Esophagus squamous epithelium (tissue), 5 donors: ENCODE measurements around the gene ADAMTS13. TPM values are rescaled to one million over a fixed set of nuclear protein-coding genes. Genes with fewer than 3 reads are reported as not detected.

Experiments
- DNase-seq: peaks from one replicate; lab custom pipeline; 2025; lab: John Stamatoyannopoulos, UW
- H3K27ac ChIP-seq, 4 donors: fragments of 200-600 bp; sonication (generic); one replicate each; pipeline ENCODE4 v1.5.1; 2016 to 2019; ENCODE audit warnings: mild to moderate bottlenecking in 1 of 4
- H3K27me3 ChIP-seq, 4 donors: fragments of 200-600 bp; sonication (generic); 1 replicate in 3 of 4; 2 replicates in 1 of 4; pipeline versions ENCODE4 v1.5.1 to v1.6.0; 2017 to 2021; ENCODE audit warnings: antibody characterized with exemption in 1 of 4
- H3K36me3 ChIP-seq, 3 donors: fragments of 200-600 bp; sonication (generic); one replicate each; pipeline ENCODE4 v1.5.1; 2016 to 2019
- H3K4me1 ChIP-seq, 3 donors: fragments of 200-600 bp; sonication (generic); one replicate each; pipeline ENCODE4 v1.5.1; 2017 to 2019
- H3K4me3 ChIP-seq, 4 donors: fragments of 200-600 bp; sonication (generic); 1 replicate in 3 of 4; 2 replicates in 1 of 4; pipeline ENCODE4 v1.5.1; 2016 to 2019; ENCODE audit warnings: mild to moderate bottlenecking in 2 of 4, moderate library complexity in 1 of 4
- H3K9me3 ChIP-seq, 3 donors: fragments of 200-600 bp; sonication (generic); one replicate each; pipeline ENCODE4 v1.5.1; 2016 to 2019
- POLR2A ChIP-seq, 4 donors: fragments of 450-650 bp; IDR thresholded peaks; one replicate each; pipeline ENCODE4 v1.6.1; 2017; ENCODE audit warnings: antibody characterized with exemption in 4 of 4, mild to moderate bottlenecking in 4 of 4, moderate library complexity in 3 of 4
- whole genome bisulfite sequencing, 2 donors: methylation state at CpG; one replicate each; pipeline ENCODE4 v1.1.5; 2018; 5-methylcytosine and 5-hydroxymethylcytosine counted together
- intact Hi-C: fragments of 100-400 bp; cut with DNase I; formaldehyde crosslinking; loops from one replicate; pipeline ENCODE4 v1.15.0; 2022
- total RNA-seq, 4 donors: library from RNA; depleted of rRNA; stranded (reverse); fragments of >200 nt; gene quantifications; one replicate each; pipeline ENCODE4 v1.1.0, GENCODE V29; 2016
- TF ChIP-seq, protein P1 (sequence below), 6 experiments: fragments of 450-650 bp in 4 of 6; fragments of 200-600 bp in 2 of 6; sonication (generic) in 2 of 6; IDR thresholded peaks; one replicate each; pipeline ENCODE4 v1.5.1; 2016 to 2019; ENCODE audit warnings: antibody characterized with exemption in 6 of 6, mild to moderate bottlenecking in 4 of 6, moderate library complexity in 4 of 6
- donor health status: DM: yes; HTN: yes; CAD: no.

ADAMTS13 gene
- total RNA-seq, 4 donors from 2014 or later: 0.21 to 2.5 (median 0.33) TPM

GRCh38 chr9:133437753-133438531 is 15.8 kb downstream of the ADAMTS13 start:
- H3K4me3 ChIP-seq: no peak overlapping the region
- H3K27me3 ChIP-seq: no peaks in the 10 kb centered on the region
- H3K27ac ChIP-seq: no peak overlapping the region
- H3K4me1 ChIP-seq: no peaks in the 10 kb centered on the region
- intact Hi-C loops: no loop called here
- no peaks in the 10 kb centered on the region for H3K36me3 ChIP-seq
- H3K9me3 ChIP-seq: no peaks in the 10 kb centered on the region
- TF ChIP-seq POLR2A (IDR thresholded peaks at IDR 0.05): no peak
- TF ChIP-seq, protein P1, sequence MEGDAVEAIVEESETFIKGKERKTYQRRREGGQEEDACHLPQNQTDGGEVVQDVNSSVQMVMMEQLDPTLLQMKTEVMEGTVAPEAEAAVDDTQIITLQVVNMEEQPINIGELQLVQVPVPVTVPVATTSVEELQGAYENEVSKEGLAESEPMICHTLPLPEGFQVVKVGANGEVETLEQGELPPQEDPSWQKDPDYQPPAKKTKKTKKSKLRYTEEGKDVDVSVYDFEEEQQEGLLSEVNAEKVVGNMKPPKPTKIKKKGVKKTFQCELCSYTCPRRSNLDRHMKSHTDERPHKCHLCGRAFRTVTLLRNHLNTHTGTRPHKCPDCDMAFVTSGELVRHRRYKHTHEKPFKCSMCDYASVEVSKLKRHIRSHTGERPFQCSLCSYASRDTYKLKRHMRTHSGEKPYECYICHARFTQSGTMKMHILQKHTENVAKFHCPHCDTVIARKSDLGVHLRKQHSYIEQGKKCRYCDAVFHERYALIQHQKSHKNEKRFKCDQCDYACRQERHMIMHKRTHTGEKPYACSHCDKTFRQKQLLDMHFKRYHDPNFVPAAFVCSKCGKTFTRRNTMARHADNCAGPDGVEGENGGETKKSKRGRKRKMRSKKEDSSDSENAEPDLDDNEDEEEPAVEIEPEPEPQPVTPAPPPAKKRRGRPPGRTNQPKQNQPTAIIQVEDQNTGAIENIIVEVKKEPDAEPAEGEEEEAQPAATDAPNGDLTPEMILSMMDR (IDR thresholded peaks at IDR 0.05): no peak
- no peak for DNase-seq
- 90% methylated on average over 5 of the region's 20 CpGs; no CpG with 5 or more reads in 1 of the 2 donors for WGBS, 2 donors

DNA sequence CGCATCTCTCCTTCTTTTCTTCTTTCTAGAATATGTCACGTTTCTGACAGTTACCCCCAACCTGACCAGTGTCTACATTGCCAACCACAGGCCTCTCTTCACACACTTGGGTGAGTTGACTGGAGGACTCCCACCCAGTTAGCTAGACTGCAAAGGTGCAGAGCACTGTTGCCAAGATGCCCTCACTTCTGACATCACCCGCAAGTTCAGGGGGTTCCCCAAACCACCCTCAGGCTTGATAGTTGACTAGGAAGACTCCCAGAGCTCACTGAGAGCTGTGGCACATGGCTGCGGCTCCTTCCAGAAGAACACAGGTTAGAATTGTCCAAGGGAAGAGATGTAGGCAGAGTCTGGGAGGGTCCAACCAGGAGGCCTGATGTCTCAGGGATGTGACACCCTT is 17.2 kb downstream of the ADAMTS13 start:
- H3K27ac ChIP-seq: no peak overlapping the region
- no peaks in the 10 kb centered on the region for H3K27me3 ChIP-seq
- 53 to 100% methylated on average over 1 to 3 of the region's 4 CpGs for WGBS, 2 donors
- no peak overlapping the region for H3K4me3 ChIP-seq
- intact Hi-C loops: no loop called here
- no peak for DNase-seq
- no peaks in the 10 kb centered on the region for H3K36me3 ChIP-seq
- no peaks in the 10 kb centered on the region for H3K4me1 ChIP-seq
- TF ChIP-seq, protein P1 (IDR thresholded peaks at IDR 0.05): no peak
- TF ChIP-seq POLR2A (IDR thresholded peaks at IDR 0.05): no peak
- H3K9me3 ChIP-seq: no peaks in the 10 kb centered on the region

- intact Hi-C loops: no loop called here
- Histone ChIP-seq H3K36me3 (no peaks in the 10 kb centered on the region), H3K9me3 (no peaks in the 10 kb centered on the region), H3K27me3 (peaks cover 0 to 4% (median 0%) of the 10 kb centered on the region in 4 donors), H3K4me1 (no peaks in the 10 kb centered on the region), H3K4me3 (no peak overlapping the region), H3K27ac (no peak overlapping the region)
- DNase-seq: no peak
- 45 to 77% methylated on average over 8 to 9 of the region's 12 CpGs for WGBS, 2 donors
- no peak for TF ChIP-seq POLR2A (IDR thresholded peaks at IDR 0.05)
- TF ChIP-seq, protein P1 (IDR thresholded peaks at IDR 0.05): no peak
Measured at GRCh38 chr9:133440874-133441273, 18.7 kb downstream of the ADAMTS13 start.

DNA sequence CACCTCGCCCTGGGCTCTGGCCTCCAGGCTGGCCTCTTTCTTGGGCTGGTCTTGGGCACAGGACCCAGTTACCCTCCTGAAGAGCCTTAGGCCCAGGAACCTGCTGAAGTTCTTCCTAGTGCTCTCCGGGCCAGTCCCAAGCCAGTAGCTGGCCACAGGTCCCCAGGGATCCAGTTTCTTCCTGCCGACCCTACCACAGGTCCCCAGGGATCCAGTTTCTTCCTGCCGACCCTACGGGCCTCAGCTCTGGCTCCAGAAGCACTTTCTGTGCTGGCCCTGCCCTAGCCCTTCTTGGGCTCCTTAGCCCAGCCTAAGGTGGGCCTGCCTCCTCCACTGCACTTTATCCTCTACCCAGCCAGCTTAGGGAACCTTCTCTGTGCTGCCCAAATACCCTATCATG is 19.4 kb downstream of the ADAMTS13 start:
- intact Hi-C loops: no loop called here
- DNase-seq: no peak
- H3K9me3 ChIP-seq: no peaks in the 10 kb centered on the region
- no peaks in the 10 kb centered on the region for H3K4me1 ChIP-seq
- H3K4me3 ChIP-seq: no peak overlapping the region
- peaks cover 0 to 4% (median 0%) of the 10 kb centered on the region in 4 donors for H3K27me3 ChIP-seq
- 80 to 83% methylated on average over 1 to 5 of the region's 5 CpGs for WGBS, 2 donors
- H3K36me3 ChIP-seq: no peaks in the 10 kb centered on the region
- no peak for TF ChIP-seq POLR2A (IDR thresholded peaks at IDR 0.05)
- TF ChIP-seq, protein P1 (IDR thresholded peaks at IDR 0.05): no peak
- H3K27ac ChIP-seq: no peak overlapping the region

DNA sequence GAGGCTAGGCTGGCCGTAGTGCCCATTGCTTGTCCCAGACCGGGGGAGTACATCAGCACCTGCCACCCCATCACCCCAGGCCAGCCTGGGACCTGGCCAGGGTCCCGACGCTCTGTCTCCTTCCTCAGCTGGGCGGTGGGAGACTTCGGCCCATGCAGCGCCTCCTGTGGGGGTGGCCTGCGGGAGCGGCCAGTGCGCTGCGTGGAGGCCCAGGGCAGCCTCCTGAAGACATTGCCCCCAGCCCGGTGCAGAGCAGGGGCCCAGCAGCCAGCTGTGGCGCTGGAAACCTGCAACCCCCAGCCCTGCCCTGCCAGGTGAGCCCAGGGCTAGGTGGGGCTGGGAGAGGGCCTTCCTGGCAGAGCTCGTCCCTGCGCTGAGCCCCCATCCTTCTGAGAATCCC is 21.1 kb downstream of the ADAMTS13 start:
- no peaks in the 10 kb centered on the region for H3K36me3 ChIP-seq
- H3K27me3 ChIP-seq: peaks cover 0 to 4% (median 0%) of the 10 kb centered on the region in 4 donors
- no peaks in the 10 kb centered on the region for H3K4me1 ChIP-seq
- DNase-seq: no peak
- no peaks in the 10 kb centered on the region for H3K9me3 ChIP-seq
- no peak for TF ChIP-seq POLR2A (IDR thresholded peaks at IDR 0.05)
- TF ChIP-seq, protein P1 (IDR thresholded peaks at IDR 0.05): no peak
- no peak overlapping the region for H3K27ac ChIP-seq
- intact Hi-C loops: no loop called here
- 60% methylated on average over 1 of the region's 15 CpGs; no CpG with 5 or more reads in 1 of the 2 donors for WGBS, 2 donors
- H3K4me3 ChIP-seq: no peak overlapping the region
